NB4 (cell line): ENCODE measurements around the gene DHTKD1.

ENCODE experiments used
- CTCF ChIP-seq: IDR thresholded peaks from one replicate; pipeline ENCODE4 v1.5.1; 2012; ENCODE audit warnings: low read depth, low read length
- POLR2A ChIP-seq: IDR thresholded peaks from 2 replicates; pipeline ENCODE4 v1.6.1; 2011; ENCODE audit warnings: mild to moderate bottlenecking; ENCODE audit not compliant: insufficient read length; ENCODE audit errors: extremely low read depth

- TF ChIP-seq POLR2A (no peak), CTCF (no peak)
Measured at GRCh38 chr10:12041766-12042408, 26.9 kb upstream of the DHTKD1 start.
